Nephron (organoid): Measurements from ENCODE around the gene NKX6-2.

Experiments used
- H3K27ac Mint-ChIP-seq, 3 experiments: 2 replicates each; pipeline ENCODE4 v1.8.0; 2020; ENCODE audit warnings: mixed read lengths in 3 of 3, mild to moderate bottlenecking in 2 of 3, moderate library complexity in 1 of 3
- H3K27me3 Mint-ChIP-seq: 2 replicates; pipeline ENCODE4 v1.8.0; 2021; ENCODE audit warnings: low read depth, mild to moderate bottlenecking, moderate library complexity, mixed read lengths
- H3K36me3 Mint-ChIP-seq: 2 replicates; pipeline ENCODE4 v1.8.0; 2020; ENCODE audit warnings: low read depth, mixed read lengths
- H3K4me1 Mint-ChIP-seq: 2 replicates; pipeline ENCODE4 v1.8.0; 2020; ENCODE audit warnings: mixed read lengths
- H3K4me3 Mint-ChIP-seq, 3 experiments: 2 replicates each; pipeline ENCODE4 v1.8.0; 2020; ENCODE audit warnings: mild to moderate bottlenecking in 3 of 3, mixed read lengths in 3 of 3, moderate library complexity in 2 of 3
- H3K9me3 Mint-ChIP-seq: 2 replicates; pipeline ENCODE4 v1.8.0; 2020; ENCODE audit warnings: mixed read lengths
- TF ChIP-seq, protein P1 (sequence below), 3 experiments: fragments of 200-600 bp; sonication (generic); IDR thresholded peaks; one replicate each; pipeline ENCODE4 v1.5.0; 2021; ENCODE audit warnings: antibody characterized with exemption in 3 of 3; ENCODE audit not compliant: unreplicated experiment in 3 of 3

Gene NKX6-2

DNA sequence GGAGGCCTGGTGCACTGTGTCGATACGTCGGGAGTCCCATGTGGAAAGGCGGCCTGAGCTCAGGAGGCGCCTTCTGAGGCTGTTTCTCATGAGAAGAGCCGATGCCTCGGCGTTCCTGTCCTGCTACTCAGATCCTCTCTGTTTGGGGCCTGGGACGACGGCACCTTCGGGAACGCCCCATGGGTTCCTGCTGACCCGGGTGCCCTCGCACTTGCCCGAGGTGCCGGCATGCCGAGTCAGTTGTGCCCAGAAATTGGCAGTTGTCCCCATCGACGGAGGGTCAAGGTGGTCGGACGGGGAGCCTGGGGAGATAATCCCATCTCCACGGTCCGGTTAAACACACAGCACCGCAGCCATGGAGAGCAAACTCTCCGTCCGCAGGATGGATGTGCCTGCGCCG lies 33.0 kb downstream of the NKX6-2 start:
- Mint-ChIP-seq H3K27me3 (no peaks in the 10 kb centered on the region), H3K4me3 (no peak overlapping the region), H3K4me1 (peaks cover 7% of the 10 kb centered on the region), H3K36me3 (peaks cover 32% of the 10 kb centered on the region), H3K27ac (no peak overlapping the region), H3K9me3 (peaks cover 4% of the 10 kb centered on the region)
- TF ChIP-seq, protein P1, sequence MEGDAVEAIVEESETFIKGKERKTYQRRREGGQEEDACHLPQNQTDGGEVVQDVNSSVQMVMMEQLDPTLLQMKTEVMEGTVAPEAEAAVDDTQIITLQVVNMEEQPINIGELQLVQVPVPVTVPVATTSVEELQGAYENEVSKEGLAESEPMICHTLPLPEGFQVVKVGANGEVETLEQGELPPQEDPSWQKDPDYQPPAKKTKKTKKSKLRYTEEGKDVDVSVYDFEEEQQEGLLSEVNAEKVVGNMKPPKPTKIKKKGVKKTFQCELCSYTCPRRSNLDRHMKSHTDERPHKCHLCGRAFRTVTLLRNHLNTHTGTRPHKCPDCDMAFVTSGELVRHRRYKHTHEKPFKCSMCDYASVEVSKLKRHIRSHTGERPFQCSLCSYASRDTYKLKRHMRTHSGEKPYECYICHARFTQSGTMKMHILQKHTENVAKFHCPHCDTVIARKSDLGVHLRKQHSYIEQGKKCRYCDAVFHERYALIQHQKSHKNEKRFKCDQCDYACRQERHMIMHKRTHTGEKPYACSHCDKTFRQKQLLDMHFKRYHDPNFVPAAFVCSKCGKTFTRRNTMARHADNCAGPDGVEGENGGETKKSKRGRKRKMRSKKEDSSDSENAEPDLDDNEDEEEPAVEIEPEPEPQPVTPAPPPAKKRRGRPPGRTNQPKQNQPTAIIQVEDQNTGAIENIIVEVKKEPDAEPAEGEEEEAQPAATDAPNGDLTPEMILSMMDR (IDR thresholded peaks at IDR 0.05; ENCODE audit: unreplicated experiment in 3 of 3): no peak

DNA sequence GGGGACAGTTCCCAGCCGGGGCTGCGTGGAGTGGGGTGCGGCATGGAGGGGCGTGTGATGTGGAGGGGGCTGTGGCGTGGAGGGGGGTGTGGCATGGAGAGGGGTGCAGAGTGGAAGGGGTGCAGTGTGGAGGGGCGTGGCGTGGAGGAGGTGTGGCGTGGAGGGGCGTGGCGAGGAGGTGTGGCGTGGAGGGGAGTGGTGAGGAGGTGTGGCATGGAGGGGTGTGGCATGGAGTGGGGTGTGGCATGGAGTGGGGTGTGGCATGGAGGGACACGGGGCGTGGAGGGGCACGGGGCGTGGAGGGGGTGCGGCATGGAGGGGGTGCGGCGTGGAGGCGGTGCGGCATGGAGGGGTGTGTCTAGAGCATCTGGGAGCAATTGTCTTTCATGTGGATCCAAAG lies 33.6 kb downstream of the NKX6-2 start:
- TF ChIP-seq, protein P1 (IDR thresholded peaks at IDR 0.05; ENCODE audit: unreplicated experiment in 3 of 3): no peak
- Mint-ChIP-seq H3K27ac (no peak overlapping the region), H3K4me3 (no peak overlapping the region), H3K27me3 (no peaks in the 10 kb centered on the region), H3K36me3 (peaks cover 31% of the 10 kb centered on the region), H3K9me3 (peaks cover 4% of the 10 kb centered on the region), H3K4me1 (peaks cover 10% of the 10 kb centered on the region)

DNA sequence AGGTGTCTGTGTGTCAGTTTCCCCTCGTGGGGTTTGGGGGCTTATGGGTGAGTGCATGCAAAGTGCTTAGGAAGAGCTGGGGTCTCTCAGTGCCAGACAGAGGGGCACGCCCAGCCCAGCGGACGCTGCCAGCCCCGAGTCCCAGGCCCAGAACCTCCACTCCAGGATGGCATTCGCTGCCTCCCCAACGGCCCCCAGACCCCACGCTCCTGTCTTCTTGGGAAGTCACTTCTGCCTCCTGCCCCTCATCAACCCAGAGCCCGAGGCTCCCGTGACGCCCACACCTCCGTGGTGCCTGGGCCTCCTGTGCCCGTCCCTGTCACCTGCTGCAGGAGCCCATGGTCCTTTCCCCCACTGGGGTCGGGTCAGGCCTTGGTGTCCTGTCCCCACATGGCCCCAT lies 35.0 kb downstream of the NKX6-2 start:
- TF ChIP-seq, protein P1 (IDR thresholded peaks at IDR 0.05; ENCODE audit: unreplicated experiment in 3 of 3): no peak
- peaks cover 18% of the 10 kb centered on the region for H3K36me3 Mint-ChIP-seq
- no peak overlapping the region for H3K4me3 Mint-ChIP-seq
- H3K4me1 Mint-ChIP-seq: peaks cover 15% of the 10 kb centered on the region
- H3K9me3 Mint-ChIP-seq: peaks cover 4% of the 10 kb centered on the region
- no peak overlapping the region for H3K27ac Mint-ChIP-seq
- peaks cover 6% of the 10 kb centered on the region for H3K27me3 Mint-ChIP-seq

DNA sequence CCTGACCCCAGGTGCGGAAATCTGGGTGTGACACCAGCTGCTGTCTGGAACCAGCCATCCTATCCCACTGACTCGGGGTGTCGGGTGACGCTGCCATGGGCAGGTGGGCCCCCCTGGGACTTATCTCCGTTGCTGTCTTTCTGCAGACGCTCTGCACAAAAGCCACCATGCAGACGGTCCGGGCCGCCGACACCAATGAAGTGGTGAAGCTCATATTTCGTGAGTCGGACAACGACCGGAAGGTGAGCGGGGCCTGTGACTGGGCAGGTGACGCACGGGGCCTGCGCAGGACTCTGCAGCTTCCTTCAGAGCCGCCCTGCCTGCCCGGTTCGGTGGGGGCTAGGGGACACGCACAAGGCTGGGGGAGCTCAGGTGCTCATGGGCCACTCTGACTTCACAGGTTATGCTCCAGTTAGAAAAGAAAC lies 36.6 kb downstream of the NKX6-2 start:
- Mint-ChIP-seq H3K27me3 (peaks cover 6% of the 10 kb centered on the region), H3K4me3 (no peak overlapping the region), H3K9me3 (no peaks in the 10 kb centered on the region), H3K4me1 (peaks cover 19% of the 10 kb centered on the region), H3K27ac (no peak overlapping the region), H3K36me3 (peaks cover 7% of the 10 kb centered on the region)
- TF ChIP-seq, protein P1 (IDR thresholded peaks at IDR 0.05; ENCODE audit: unreplicated experiment in 3 of 3): no peak

DNA sequence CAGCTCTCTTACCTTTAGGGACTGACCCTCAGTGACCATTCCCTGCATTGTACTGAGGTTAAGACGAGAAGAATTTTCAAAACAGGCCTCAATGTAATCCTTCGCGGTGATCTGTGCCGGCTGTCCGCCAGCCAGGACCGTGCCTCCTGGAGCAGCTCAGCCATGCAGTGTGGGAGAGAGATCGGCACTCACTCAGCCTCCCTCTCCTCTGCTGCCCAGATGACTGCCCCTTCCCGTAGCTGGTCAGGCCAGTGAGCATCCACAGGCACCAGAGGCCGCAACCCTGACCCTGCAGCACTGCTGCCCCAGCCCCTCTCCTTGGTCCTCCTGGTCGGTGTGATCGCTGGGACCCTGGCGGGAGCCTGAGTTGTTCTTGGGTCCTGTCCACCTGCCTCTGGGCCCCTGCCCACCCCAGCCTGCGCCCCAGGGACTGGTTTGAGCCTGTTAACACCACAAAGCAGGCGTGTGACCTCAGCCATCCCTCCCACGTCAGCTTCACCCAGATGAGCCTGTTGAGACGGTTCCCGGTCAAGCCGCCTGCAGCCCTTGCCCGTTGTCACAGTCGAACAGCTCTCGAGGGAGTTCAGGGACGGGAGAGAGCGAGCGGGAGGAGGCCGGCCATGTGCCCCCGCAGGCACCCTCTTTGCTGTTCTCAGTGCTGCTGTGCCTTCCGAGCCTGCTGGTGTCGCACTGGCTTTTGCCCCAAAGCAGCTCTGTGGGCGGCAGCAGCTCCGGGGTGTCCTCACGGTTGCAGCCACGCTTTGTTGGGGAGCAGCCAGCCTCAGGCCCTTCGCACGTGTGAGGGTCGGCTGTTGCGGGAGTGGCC lies 37.2 kb downstream of the NKX6-2 start:
- TF ChIP-seq, protein P1 (IDR thresholded peaks at IDR 0.05; ENCODE audit: unreplicated experiment in 3 of 3): no peak
- peak overlapping the region in 2 of 3 experiments; percentile 28 to 33 for H3K4me3 Mint-ChIP-seq
- peaks cover 3% of the 10 kb centered on the region for H3K36me3 Mint-ChIP-seq
- H3K27me3 Mint-ChIP-seq: peaks cover 9% of the 10 kb centered on the region
- H3K9me3 Mint-ChIP-seq: no peaks in the 10 kb centered on the region
- H3K4me1 Mint-ChIP-seq: peaks cover 24% of the 10 kb centered on the region
- H3K27ac Mint-ChIP-seq: peak overlapping the region; percentile 9 to 88 (median 67)

DNA sequence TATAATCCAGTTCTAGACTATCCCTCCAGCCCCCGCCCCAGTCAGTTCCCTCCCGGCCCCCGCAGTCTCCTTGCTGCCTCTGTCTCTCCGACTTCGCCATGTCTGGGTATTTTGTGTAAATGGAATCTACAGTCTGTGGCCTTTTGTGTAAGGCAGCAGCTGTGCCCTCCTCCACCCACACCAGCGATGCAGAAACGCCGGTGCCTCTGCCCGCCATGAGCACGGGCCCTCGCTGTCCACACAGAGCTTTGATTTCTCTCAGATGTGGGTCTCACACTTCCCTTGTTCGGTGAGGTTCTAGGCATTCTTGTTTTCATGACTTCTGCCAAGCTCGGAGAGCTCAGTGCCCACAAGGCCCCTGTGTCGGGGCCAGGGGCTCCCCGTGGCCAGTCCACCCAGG lies 37.8 kb downstream of the NKX6-2 start:
- TF ChIP-seq, protein P1 (IDR thresholded peaks at IDR 0.05; ENCODE audit: unreplicated experiment in 3 of 3): no peak
- H3K4me1 Mint-ChIP-seq: peaks cover 29% of the 10 kb centered on the region
- peaks cover 11% of the 10 kb centered on the region for H3K27me3 Mint-ChIP-seq
- no peaks in the 10 kb centered on the region for H3K36me3 Mint-ChIP-seq
- H3K9me3 Mint-ChIP-seq: no peaks in the 10 kb centered on the region
- H3K27ac Mint-ChIP-seq: peak overlapping the region; percentile 9 to 88 (median 67)
- peak overlapping the region in 2 of 3 experiments; percentile 28 to 33 for H3K4me3 Mint-ChIP-seq
